Measurements from ENCODE around the gene PRSS16.

Gene PRSS16

DNA sequence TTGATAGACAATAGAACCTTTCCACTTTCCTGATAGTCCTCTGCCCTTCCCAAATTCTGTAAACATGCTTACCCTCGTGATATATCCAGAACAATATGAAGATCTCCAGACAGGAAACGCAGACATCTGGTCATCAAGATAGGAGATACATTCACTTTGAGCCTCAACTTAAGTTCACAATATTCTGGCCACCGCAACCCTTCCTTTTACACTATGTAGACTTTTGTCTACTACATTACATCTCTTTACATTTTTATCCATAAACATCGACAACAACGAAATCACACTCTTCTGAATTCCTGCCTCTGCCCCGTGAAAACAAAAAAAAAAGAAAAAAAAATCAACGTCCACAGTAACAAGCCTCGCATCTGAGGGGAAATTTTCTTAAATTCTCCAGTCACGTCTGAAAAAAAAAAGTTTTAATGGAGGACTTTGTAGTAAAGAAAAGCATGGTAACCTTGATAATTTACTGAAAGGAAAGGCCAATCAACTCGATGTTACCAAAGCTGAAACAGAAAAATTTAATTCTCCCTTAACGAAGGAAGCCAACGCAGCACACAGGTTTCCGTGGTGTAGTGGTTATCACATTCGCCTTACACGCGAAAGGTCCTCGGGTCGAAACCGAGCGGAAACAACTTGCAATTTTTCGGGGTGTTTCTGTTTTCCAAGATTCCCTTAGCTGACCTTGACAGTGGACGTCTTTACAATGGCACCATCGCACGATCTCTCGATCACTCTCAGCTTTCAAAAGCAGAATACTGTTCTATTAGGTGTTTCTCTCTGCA is 42.8 kb downstream of the PRSS16 start:
- Histone ChIP-seq H3K36me3 (replicated peaks) (no peaks in the 10 kb centered on the region), H3K4me3 (ENCODE audit: low read depth, low read length) (peak overlapping the region; percentile 38), H3K27me3 (replicated peaks) (peaks cover 16% of the 10 kb centered on the region), H3K27ac (no peak overlapping the region)
- in situ Hi-C loops (cut with HindIII; ENCODE audit: low pct_ligation_motif_present, low sequenced_read_pairs), result no loop called here
- DNase-seq, result peak; percentile 85
- TF ChIP-seq, protein P1, sequence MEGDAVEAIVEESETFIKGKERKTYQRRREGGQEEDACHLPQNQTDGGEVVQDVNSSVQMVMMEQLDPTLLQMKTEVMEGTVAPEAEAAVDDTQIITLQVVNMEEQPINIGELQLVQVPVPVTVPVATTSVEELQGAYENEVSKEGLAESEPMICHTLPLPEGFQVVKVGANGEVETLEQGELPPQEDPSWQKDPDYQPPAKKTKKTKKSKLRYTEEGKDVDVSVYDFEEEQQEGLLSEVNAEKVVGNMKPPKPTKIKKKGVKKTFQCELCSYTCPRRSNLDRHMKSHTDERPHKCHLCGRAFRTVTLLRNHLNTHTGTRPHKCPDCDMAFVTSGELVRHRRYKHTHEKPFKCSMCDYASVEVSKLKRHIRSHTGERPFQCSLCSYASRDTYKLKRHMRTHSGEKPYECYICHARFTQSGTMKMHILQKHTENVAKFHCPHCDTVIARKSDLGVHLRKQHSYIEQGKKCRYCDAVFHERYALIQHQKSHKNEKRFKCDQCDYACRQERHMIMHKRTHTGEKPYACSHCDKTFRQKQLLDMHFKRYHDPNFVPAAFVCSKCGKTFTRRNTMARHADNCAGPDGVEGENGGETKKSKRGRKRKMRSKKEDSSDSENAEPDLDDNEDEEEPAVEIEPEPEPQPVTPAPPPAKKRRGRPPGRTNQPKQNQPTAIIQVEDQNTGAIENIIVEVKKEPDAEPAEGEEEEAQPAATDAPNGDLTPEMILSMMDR (IDR thresholded peaks at IDR 0.05; ENCODE audit: low read depth, low read length, missing control alignments), result no peak

- H3K36me3 ChIP-seq (replicated peaks), result no peaks in the 10 kb centered on the region
- peaks cover 16% of the 10 kb centered on the region for H3K27me3 ChIP-seq (replicated peaks)
- TF ChIP-seq, protein P1 (IDR thresholded peaks at IDR 0.05; ENCODE audit: low read depth, low read length, missing control alignments), result no peak
- DNase-seq, result no peak
- H3K4me3 ChIP-seq (ENCODE audit: low read depth, low read length), result peak overlapping the region; percentile 38
- in situ Hi-C loops (cut with HindIII; ENCODE audit: low pct_ligation_motif_present, low sequenced_read_pairs), result no loop called here
- H3K27ac ChIP-seq, result no peak overlapping the region
These were observed 43.3 kb downstream of the PRSS16 start for GRCh38 chr6:27290850-27291208.

DNA sequence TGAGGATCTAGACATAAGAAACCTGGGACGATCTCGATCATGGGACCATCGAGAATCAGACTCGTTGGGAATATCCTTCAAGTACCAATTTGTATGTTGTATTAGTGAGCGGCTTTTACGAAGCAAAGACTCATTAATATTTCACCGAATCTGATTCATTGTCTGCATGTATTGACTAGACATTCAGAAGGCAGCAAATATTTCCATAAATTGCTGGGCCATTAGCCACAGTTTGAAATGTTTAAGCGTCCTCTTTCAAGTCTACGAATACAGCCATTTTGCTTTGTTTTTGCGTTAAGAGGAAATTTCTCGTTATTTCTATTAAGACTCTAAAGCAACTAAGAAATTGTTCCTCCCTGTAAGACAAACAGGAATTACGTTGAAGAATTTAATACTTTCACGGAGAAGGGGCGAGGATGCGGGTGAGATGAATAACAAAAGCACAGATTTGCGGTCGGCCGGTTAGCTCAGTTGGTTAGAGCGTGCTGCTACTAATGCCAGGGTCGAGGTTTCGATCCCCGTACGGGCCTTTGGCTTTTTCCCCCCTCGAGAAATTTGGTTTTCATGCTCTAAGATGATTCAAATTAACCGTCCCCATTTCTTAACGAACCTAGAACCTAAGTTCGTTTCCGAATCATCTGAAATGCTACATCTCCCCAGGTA is 46.1 kb downstream of the PRSS16 start:
- H3K4me3 ChIP-seq (ENCODE audit: low read depth, low read length), result peak overlapping the region; percentile 33
- peak; percentile 75 for DNase-seq
- H3K27me3 ChIP-seq (replicated peaks), result peaks cover 2% of the 10 kb centered on the region
- TF ChIP-seq, protein P1 (IDR thresholded peaks at IDR 0.05; ENCODE audit: low read depth, low read length, missing control alignments), result no peak
- H3K36me3 ChIP-seq (replicated peaks), result no peaks in the 10 kb centered on the region
- in situ Hi-C loops (cut with HindIII; ENCODE audit: low pct_ligation_motif_present, low sequenced_read_pairs), result no loop called here
- no peak overlapping the region for H3K27ac ChIP-seq

DNA sequence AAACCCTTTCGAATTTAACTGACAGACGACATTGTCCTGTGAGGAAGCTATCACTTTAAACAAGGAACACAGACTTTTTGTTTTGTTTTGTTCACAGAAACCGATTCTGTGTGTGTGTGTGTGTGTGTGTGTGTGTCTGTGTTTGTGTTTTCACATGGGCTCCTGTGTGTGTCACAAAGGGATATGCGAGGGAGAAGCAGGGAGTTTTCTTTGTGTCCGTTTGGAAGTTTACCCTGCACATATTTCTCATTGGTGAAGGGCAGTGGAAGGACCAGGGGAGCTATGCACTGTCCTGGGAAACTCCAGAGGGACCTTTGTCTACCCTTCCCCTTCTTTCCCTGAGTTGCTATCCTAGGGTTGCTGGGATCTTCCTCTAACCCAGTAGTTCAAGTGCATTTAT is 46.9 kb downstream of the PRSS16 start:
- Histone ChIP-seq H3K27me3 (replicated peaks) (no peaks in the 10 kb centered on the region), H3K4me3 (ENCODE audit: low read depth, low read length) (peak overlapping the region; percentile 16), H3K36me3 (replicated peaks) (no peaks in the 10 kb centered on the region), H3K27ac (no peak overlapping the region)
- TF ChIP-seq, protein P1 (IDR thresholded peaks at IDR 0.05; ENCODE audit: low read depth, low read length, missing control alignments), result no peak
- in situ Hi-C loops (cut with HindIII; ENCODE audit: low pct_ligation_motif_present, low sequenced_read_pairs), result no loop called here
- no peak for DNase-seq

GRCh38 chr6:27295301-27296079 is 48.0 kb downstream of the PRSS16 start:
- TF ChIP-seq, protein P1 (IDR thresholded peaks at IDR 0.05; ENCODE audit: low read depth, low read length, missing control alignments), result no peak
- H3K27ac ChIP-seq, result no peak overlapping the region
- no peaks in the 10 kb centered on the region for H3K36me3 ChIP-seq (replicated peaks)
- in situ Hi-C loops (cut with HindIII; ENCODE audit: low pct_ligation_motif_present, low sequenced_read_pairs), result no loop called here
- DNase-seq, result peak; percentile 91
- peak overlapping the region; percentile 65 for H3K4me3 ChIP-seq (ENCODE audit: low read depth, low read length)
- H3K27me3 ChIP-seq (replicated peaks), result no peaks in the 10 kb centered on the region
